GM19351 (cell line): ENCODE data around the gene POFUT2.

Source experiments
- ATAC-seq: cut with Tn5 transposase; IDR thresholded peaks from one replicate; pipeline ENCODE4 v1.9.1; 2021; ENCODE audit warnings: mild to moderate bottlenecking, moderate library complexity; ENCODE audit not compliant: unreplicated experiment

The POFUT2 gene

DNA sequence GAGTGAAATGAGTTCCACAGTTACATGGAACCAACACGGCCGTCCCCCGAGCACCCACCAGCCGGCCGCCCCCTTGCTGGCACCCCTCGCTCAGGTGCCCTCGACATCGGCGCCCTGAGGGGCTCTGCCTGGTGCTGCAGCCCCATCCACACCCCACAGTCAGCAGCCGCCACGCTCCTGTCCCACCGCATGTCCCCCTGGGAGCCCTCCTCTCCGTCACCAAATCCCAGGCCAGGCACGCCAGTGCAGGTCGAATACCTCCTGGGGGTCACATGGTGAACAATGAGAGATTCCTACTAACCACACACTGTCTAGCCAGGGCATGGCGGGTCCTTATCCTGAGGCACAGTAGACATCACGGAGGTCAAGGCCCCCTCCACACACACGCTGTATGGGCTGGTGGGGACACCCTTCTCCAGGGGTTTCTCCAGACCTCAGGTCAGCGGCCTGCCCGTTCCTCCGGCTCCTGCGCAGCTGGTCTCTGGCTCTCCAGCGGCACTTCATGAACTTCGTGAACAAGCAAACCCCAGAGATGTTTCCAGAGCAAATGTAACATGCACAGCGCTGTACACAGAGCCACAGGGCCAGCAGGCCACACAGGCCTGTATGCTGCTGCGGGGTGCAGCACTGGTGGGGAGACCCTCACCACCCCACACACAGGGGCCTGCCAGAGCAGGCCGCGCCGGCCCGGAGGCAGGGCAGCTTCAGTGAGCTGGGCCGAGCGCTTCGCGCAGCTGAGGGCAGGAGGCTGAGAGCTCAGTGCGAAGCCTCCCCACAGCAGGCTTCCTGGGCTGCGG lies 21.8 kb downstream of the POFUT2 start:
- no peak for ATAC-seq

DNA sequence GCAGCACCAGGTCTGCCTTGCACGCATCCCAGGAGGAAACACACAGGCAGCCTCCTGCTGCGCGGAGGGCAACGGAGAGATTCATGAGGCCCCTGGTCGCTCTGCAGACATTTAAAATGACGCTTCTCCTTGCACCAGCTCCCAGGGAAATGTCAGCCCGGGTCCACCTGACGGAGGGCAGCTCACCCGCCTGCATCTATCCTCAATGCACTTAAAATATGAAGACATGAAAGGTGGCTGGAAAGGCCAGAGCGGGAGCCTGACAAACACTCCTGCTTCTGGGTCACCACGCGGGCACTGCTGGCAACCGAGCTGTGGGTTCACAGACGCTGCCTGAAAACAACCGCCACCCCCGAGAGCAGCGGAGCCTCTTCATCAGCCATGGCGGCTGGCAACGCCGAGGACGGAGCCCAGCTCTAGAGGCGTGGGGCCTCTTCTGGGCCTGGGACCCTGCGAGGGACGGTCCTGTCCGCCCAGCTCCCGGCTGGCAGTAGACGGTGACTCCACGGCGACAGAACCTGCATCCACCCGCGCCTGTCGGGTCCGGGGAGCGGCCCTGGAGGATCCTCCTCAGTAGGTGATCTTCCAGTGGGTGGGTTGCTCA lies 22.7 kb downstream of the POFUT2 start:
- ATAC-seq, result no peak

DNA sequence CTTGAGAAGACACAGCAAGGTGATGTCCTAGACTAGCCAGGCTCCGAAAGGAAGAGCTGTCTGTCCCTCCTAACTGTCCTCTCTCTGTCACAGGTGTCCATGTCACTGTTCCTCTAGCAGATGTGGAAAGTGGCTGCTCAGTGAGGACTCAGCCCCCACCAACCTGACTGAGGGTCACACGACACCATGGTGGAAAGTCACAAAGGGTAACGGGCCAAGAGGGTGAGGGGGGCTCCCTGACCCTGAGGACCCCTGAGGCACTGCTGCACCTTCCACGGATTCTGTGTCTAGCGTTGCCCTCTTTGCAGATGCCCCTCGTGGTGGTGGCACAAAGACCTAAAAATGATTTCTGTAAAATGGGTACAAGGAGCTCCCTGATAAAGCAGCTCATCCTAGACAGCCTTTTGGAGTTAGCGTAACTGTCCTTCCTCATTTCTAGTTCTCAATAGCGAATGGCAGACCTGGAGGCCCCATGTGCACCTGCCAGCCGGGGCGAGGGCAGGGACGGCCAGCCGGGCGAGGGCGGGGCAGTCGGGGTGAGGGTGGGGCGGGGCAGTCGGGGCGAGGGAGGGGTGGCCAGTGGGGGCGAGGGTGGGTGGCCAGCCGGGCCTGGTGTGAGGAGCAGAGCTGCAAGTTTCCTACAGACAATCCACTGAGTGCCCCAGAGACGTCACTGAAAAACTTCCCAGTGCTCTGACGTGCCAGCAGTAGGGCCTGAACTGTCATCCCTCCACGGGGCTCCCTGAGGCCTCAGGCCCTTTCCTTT lies 23.4 kb downstream of the POFUT2 start:
- ATAC-seq, result no peak

DNA sequence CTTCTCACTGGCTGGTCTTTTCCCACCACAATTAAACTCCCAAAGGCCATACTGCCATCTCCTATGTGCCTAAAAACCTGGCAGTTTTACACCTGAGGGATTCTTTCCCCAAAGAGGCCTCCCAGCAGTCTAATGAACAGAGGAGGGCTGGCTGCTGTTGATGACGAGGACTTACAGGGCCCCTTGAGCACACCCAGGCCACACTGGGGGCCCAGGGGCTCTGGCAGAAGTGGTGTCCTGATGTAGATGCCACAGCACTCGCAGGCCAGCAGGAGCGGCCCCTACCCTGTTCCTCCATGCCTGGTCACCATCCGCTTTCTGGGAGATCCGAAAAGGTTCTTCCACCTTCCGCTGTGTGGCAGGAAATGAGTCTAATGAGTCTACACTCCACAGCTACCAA lies 24.2 kb downstream of the POFUT2 start:
- no peak for ATAC-seq

DNA sequence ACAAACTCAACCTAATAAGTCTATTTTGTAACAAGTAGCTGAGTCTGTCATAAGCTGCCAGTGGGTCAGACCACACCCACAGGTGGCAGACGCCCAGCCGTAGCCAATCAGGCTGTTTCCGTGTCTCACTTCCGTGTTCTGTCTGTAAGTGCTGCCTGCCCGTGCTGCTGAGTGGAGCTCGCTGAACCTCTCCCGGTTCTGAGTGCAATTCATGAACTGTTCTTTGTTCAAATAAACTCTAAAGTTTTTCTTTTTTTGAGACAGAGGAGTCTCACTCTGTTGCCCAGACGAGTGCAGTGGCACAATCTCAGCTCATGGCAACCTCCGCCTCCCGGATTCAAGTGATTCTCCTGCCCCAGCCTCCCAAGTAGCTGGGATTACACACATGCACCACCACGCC lies 25.1 kb downstream of the POFUT2 start:
- no peak for ATAC-seq

DNA sequence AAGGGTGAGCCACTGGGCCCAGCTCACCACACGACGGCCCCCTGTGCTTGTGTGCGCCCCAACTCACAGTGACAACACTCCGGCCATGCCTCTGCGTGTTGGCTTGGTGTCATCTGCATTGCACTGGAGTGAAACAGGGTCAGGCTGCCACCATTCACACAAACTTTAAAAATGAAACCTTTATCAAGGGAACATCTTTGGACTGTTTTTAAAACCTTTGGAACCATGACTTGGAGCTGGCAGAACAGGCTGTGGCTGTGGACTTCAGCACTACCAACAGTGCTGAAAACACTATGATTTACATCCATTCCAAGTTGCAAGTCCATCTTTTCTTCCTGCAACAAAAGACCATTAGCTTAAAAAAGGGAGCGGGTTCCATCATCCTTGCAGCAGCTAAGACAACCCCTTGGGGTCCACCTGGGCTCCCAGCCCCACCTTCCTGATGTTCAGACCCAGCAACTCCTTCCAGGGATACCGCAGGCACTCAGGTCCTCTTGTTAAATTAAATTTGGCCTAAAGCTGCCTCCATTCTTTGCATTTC lies 25.6 kb downstream of the POFUT2 start:
- no peak for ATAC-seq

DNA sequence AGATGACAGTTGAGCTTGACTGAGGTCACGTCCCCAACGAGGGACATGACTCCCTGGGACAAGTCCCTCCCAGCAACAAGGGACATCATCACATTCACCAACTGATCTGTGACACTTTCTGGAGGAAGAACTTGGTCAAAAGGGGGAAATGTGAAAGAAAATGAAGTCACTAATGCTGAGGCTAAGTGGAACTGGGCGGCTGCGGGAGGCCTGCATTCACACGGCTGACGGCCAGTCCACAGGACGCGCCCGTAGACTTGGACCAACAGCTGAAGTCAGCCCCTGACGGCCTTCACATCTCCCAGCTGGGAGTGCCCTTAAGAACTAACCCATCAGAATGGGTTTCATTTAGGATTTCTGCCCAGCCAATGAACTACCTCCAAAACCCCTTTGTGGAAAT lies 26.6 kb downstream of the POFUT2 start:
- ATAC-seq, result no peak

DNA sequence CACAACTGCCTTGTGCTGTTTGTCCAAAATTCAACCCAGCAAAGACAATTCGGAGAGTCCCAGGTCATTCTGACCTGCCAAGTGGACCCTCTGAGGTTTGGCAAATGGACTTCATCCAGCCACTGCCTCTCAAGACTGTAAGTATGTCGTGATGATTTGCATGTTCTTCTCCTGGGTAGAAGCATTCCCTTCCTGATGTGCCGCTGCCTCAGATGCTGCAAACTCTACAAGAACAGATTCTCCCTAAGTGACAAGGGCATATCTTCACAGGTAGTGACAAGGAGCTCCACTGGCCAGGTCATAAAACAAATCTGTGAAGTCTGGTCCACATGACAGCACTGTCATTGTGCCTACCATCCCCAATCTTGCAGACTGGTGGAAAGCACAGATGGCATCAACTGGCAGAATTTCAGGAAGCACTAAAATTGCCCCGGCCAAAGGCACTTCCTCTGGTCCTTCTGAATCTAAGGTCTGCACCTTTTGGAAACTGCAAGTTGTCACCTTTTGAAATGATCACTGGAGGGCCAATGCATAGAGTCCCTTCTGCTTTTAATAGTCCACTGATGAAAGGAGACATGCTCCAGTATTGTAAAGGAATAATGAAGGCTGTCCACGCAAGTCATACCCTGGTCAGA lies 27.4 kb downstream of the POFUT2 start:
- ATAC-seq, result no peak

DNA sequence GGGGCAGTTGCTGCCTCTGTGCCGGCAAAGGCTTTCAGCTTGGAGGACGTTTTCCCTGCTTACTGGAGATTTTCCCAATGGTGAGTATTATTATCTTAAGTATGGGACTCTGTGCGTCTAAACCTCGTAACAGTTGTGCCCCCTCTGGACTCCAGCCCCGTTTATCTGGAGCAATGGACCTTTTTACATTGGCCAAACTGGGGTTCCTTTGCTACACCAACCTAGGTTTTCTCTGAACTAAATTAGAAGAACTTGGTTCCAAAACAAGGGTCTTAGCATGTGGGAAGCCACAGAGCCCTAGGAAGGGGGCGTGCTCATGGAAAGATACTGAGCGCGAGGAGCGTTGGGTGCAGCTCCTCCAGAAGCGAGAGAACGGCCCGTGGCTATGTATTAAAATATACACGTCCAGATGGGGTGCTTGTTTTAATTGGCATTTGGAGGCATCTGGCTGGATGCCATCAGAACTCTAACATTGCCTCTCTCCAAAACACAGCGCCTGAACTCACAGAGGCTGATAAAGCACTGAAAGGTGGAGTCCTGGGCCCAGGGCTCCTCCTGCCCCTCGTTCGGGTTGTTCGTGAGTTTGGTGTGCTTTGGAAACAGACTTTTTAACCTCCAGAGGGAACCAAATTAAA lies 28.4 kb downstream of the POFUT2 start:
- no peak for ATAC-seq

DNA sequence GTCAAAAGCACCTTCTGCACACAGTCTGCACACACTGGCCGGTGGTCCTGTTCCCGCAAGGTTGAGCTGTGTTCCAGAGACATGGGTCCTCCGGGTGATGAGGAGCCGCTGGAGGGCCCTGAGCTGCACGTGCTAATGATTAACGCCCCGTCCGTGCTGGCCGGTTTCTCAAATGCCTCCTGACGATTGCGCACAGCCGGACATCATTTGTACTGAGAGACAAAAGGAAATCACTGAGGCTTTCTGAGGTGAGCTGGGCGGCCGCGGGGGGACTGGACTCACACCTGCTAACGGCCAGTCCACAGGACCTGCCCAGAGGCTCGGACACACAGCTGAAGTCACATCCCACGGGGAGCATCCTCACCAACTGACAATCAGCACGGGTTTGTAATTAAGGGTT lies 29.2 kb downstream of the POFUT2 start:
- ATAC-seq, result no peak

DNA sequence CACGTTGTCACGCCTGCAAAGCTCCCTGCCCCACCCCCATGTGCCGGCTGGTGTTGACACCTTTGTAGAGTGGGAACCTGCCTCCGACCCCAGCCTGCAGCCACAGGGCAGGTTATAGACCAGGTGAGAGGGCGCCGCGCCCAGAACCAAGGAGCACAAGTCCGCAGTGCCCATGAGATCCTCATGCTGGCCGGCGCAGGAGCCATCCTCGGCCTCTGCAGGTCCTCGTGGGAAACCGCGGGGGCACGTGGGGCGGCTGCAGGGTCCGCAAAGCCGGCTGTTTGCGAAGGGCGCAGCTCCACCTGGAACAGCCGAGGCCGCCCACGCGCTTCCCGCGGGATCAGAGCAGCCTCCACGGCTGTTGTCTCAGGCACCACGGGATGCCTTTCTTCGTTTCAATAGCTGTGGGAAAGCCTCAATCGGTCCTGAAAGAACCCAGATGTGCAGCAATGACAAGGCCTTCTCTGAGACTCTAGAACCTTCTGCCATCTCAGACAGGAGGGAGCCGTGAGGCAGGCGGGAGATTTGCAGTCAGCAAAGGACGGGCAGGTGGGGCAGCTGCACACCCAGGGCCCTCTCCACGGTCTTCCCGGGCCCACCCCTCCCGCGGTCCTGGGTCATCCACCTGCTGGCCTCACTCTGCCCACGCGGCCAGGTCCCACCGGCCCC lies 29.9 kb downstream of the POFUT2 start:
- no peak for ATAC-seq

DNA sequence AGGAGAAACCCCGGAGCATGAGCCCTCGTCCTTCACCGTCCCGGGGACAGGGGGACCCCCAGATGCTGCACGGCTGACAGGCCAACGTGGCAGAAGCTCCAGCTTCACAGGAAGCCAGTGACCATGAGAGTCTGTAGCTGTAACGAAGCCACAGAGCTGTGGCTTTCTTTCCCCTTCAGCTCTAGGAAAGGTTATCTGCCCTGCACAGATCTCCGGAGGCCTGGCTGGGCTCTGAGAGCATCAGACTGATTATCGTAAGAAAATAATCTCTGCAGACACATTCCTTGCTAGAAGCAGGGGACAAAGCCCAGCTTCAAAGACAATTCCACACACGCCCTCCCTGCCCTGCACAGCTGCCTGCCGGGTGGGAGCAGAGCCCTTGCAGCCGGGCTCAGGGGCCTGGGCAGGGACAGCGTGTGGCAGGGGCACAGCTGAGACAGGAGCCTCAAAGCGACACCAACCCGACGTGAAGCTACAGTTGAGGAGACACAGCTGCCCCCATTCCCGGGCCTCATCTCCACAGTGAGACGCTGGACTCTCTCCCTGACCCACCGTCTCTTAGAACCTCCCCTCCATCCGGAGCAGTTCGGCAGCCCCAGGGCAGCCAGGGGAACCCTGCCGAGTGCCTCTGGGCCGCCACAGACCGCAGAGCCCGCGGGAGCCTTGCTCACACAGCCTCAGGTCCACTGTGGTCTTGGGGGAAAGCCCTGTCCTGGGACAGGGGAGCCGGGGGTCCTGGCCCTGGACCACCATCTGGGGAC lies 30.6 kb downstream of the POFUT2 start:
- no peak for ATAC-seq

DNA sequence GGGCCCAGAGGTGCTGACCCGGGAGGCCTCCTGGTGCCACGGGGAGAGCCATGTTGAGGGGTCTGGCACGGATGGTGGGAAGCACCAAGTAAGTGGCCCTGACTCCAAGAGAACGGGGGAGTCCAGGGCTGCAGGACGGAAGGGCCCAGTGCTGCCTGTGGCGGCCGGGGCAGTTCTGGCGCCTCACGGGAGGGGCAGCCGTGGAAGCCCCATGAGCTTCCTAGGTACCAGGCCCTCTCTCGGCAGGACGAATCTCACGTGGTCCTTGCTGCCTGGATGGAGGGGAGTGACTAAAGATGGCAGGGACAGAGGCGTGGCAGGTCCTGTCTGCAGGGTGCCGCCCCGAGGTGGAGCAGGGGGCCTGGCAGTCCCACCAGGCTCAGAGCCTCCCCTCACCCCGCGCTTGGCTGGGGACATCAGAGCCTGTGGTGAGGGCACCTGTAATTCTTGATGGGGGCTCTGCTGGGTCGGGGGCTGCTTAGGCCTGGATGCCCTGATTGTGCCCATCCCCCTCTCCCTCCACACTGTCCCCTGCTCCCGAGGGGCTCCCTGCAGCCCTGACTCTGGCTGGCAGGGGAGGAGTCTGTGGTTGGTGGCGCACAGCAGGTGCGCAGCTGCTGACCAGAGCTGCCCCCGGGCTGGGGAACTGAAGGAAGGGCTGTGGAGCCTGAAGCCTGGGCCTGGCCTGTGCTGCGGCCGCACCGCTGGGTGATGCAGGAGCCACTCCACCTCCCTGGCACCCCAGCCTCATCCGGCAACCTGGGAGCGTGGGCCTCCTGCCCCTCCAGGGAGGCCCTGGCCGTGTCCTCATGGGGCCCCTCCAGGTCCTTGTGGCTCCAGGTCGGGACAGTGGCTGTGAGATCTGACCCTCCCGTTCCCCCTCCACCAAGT lies 31.4 kb downstream of the POFUT2 start:
- ATAC-seq, result no peak

DNA sequence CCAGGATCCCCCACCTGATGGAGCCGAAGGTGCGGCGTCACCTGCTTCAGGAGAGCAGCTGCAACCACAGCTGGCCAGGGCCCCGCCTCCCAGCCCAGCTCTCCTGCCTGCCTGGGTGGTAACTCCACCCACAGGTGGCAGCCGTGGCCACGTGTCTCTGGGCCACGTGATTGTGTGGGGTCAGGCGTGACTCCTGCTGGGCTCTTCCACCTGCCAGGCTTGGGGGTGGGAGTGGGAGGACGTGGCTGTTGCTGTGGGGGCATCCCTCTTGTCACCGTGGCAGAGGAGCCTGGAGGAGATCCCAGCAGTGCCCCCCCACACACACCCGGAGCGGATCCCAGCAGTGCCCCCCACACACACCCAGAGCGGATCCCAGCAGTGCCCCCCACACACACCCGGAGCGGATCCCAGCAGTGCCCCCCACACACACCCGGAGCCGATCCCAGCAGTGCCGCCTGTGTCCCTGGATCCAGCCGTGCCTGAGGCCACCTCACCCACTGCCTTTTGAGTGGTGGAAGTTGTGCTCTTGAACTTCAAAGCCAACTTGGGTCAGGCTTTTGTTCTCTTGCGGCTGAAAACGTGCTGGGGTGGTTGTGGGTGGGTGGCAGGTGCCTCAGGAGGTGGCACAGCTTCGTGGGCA lies 32.2 kb downstream of the POFUT2 start:
- no peak for ATAC-seq

DNA sequence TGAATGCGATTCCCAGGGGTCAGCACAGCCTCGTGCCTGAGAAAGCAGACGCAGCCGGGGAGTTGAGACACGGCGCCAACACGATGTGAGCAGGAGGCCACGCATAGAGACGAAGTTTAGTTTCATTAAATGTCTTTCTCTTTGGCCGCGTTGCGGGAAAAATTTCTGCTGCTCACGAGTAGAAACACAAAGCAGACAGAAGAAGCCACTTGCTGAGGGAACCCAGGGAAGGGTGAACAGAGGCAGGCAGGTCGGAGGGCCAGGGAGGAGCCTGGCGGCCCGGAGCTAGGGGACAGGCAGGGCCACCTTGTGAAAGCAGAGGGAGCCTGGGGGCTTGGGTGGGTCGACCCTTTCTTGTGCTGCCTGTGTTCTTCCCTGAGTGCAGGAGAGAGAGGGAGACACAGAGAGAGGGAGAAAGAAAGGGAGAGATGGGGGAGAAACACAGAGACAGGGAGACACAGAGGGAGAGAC lies 33.2 kb downstream of the POFUT2 start:
- ATAC-seq, result no peak

DNA sequence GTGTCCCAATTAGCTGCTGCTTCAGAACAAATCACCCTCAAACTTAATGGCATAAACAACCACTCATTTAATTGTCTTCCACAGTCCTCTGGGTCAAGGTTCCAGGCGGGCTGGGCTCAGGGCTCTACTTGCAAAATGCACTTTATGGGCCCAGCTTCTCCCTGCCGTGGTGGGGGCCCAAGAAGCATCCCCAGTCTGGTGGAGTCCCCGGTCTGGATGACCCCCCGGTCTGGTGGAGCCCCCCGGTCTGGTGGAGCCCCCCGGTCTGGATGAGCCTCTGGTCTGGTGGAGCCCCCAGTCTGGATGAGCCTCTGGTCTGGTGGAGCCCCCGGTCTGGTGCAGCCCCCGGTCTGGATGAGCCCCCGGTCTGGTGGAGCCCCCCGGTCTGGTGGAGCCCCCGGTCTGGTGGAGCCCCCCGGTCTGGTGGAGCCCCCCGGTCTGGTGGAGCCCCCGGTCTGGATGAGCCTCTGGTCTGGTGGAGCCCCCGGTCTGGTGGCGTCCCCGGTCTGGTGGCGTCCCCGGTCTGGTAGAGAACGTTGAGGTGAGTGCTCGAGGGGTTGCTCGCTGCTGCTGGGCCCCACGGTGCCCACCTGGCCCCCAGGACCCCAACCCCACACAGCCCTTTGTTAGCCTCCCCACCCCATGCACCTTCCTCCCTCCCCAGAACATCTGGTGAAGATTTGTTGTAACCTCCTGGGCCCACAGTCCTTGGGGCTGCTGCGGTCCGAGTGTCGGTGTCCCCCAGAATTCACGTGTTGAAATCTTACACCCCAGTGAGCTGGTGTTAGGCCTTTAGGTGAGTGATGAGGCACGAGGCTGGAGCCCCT lies 33.8 kb downstream of the POFUT2 start:
- ATAC-seq, result no peak

DNA sequence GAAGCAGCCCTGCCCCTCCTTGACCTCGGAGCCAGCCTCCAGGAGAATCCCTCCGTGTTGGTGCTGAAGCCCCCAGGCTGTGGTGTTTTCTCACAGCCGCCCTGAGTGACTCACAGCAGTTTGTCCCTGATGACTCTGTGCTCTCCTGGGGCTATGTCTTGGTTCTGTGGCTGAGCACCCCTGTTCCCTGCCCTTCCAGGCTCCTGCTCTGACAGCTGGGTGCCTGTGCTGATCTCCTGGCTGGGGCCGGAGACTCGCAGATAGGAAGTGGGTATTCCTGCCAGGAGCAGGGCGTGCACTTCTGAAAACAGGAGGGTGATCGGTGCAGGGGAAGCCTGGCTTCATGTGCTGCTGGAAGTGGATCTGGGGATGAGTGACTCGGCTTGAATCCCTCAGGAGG lies 34.5 kb downstream of the POFUT2 start:
- ATAC-seq, result no peak
